Endothelial cell of umbilical vein (primary cell): ENCODE measurements around the gene PXMP2. TPM values are rescaled to one million over a fixed set of nuclear protein-coding genes. Genes with fewer than 3 reads are reported as not detected.

Source experiments
- BruUV-seq: library from RNA; stranded (reverse); fragments of 400-500 nt; replicated peaks from 2 replicates; lab custom pipeline; 2021; lab: Mats Ljungman, UMichigan
- CTCF ChIA-PET: fragments of 300-600, 350-600 bp; sonication (Branson Sonifier 250); formaldehyde crosslinking; loops from one replicate; lab custom pipeline; 2021; ENCODE audit warnings: antibody characterized with exemption, inconsistent platforms; lab: Charles Lee
- POLR2A ChIA-PET: fragments of 300-600, 350-600 bp; sonication (Branson Sonifier 250); formaldehyde crosslinking; loops from one replicate; lab custom pipeline; 2021; ENCODE audit warnings: antibody characterized with exemption, inconsistent platforms; lab: Charles Lee
- DNase-seq: peaks from one replicate; pipeline ENCODE4 v3.0.0-alpha.2; 2011; ENCODE audit warnings: low read depth, low spot score
- FAIRE-seq: peaks from 2 replicates; lab custom pipeline; 2011; peaks lifted over from hg19 to GRCh38; lab: Jason Lieb, UNC
- H2AFZ ChIP-seq: 2 replicates; pipeline ENCODE4 v1.6.0; 2012; ENCODE audit warnings: low read depth, low read length, control low read depth, inconsistent platforms
- H3K27ac ChIP-seq: 2 replicates; pipeline ENCODE4 v1.5.1; 2011; ENCODE audit warnings: low read depth, mild to moderate bottlenecking, control low read depth, low read length, moderate library complexity; ENCODE audit not compliant: insufficient read depth
- H3K27me3 ChIP-seq, 2 experiments: 2 replicates each; pipeline versions ENCODE4 v1.6.0 to v1.6.1; 2011; ENCODE audit warnings: low read length in 2 of 2, mixed read lengths in 1 of 2; ENCODE audit not compliant: control insufficient read depth in 2 of 2, insufficient read depth in 2 of 2
- H3K36me3 ChIP-seq, 2 experiments: 2 replicates in 1 of 2; 3 replicates in 1 of 2; pipeline ENCODE4 v1.5.1; 2011; ENCODE audit warnings: low read length in 2 of 2, mild to moderate bottlenecking in 1 of 2, moderate library complexity in 1 of 2; ENCODE audit not compliant: control insufficient read depth in 2 of 2, insufficient read depth in 2 of 2; ENCODE audit errors: extremely low read depth in 1 of 2
- H3K4me1 ChIP-seq: 3 replicates; pipeline ENCODE4 v1.5.1; 2011; ENCODE audit warnings: mild to moderate bottlenecking, low read length; ENCODE audit not compliant: control insufficient read depth, insufficient read depth; ENCODE audit errors: extremely low read depth
- H3K4me2 ChIP-seq: 2 replicates; pipeline ENCODE4 v1.6.1; 2011; ENCODE audit warnings: low read length, control low read depth, mixed read lengths; ENCODE audit not compliant: insufficient read depth
- H3K4me3 ChIP-seq, 3 experiments: fragments of 200-600 bp in 1 of 3; sonication (generic), shearing (Covaris generic) in 1 of 3; replicated peaks in 1 of 3; 2 replicates each; pipeline ENCODE4 v1.5.1; 2011 to 2016; ENCODE audit warnings: control low read depth in 3 of 3, low read length in 3 of 3, mild to moderate bottlenecking in 2 of 3, inconsistent platforms in 1 of 3, low read depth in 1 of 3, moderate library complexity in 1 of 3; ENCODE audit not compliant: insufficient read depth in 1 of 3
- H3K79me2 ChIP-seq: 2 replicates; pipeline ENCODE4 v1.6.0; 2012; ENCODE audit warnings: low read length, inconsistent platforms; ENCODE audit not compliant: control insufficient read depth, insufficient read depth
- H3K9ac ChIP-seq: replicated peaks from 2 replicates; pipeline ENCODE3; 2011; ENCODE audit warnings: low read length, control low read depth; ENCODE audit not compliant: insufficient read depth; ENCODE audit errors: extremely low read depth
- H3K9me1 ChIP-seq: replicated peaks from 3 replicates; pipeline ENCODE4 v1.6.0; 2011; ENCODE audit warnings: mild to moderate bottlenecking, low read length; ENCODE audit not compliant: control insufficient read depth, insufficient read depth; ENCODE audit errors: extremely low read depth
- H3K9me3 ChIP-seq: replicated peaks from 2 replicates; pipeline ENCODE4 v1.5.1; 2012; ENCODE audit warnings: low read length, inconsistent platforms; ENCODE audit not compliant: control insufficient read depth, insufficient read depth
- H4K20me1 ChIP-seq: replicated peaks from 2 replicates; pipeline ENCODE3; 2011; ENCODE audit warnings: mild to moderate bottlenecking, low read length; ENCODE audit not compliant: control insufficient read depth, insufficient read depth; ENCODE audit errors: extremely low read depth
- CTCF ChIP-seq, 2 donors: IDR thresholded peaks; 1 replicate in 1 of 2; 2 replicates in 1 of 2; pipeline ENCODE4 v1.5.1; 2011; ENCODE audit warnings: low read length in 2 of 2, mild to moderate bottlenecking in 2 of 2, moderate library complexity in 2 of 2, control low read depth in 1 of 2, inconsistent platforms in 1 of 2, low read depth in 1 of 2; ENCODE audit not compliant: insufficient read depth in 1 of 2; ENCODE audit errors: extremely low read depth in 1 of 2
- EZH2 ChIP-seq: IDR thresholded peaks from 2 replicates; pipeline ENCODE4 v1.6.1; 2012; ENCODE audit warnings: borderline replicate concordance, low read depth, mild to moderate bottlenecking, moderate library complexity, low read length, inconsistent platforms; ENCODE audit not compliant: severe bottlenecking
- FOS ChIP-seq: IDR thresholded peaks from 2 replicates; pipeline ENCODE4 v1.6.1; 2011; ENCODE audit warnings: mild to moderate bottlenecking, low read length, moderate library complexity, borderline replicate concordance; ENCODE audit not compliant: insufficient read depth
- GATA2 ChIP-seq: IDR thresholded peaks from 2 replicates; pipeline ENCODE4 v1.7.0; 2011; ENCODE audit warnings: low read depth, mild to moderate bottlenecking, moderate library complexity, mixed read lengths, low read length; ENCODE audit not compliant: insufficient read length, insufficient read depth
- JUN ChIP-seq: IDR thresholded peaks from 2 replicates; pipeline ENCODE4 v1.6.1; 2011; ENCODE audit warnings: borderline replicate concordance, low read depth; ENCODE audit not compliant: insufficient read length, insufficient read depth
- MYC ChIP-seq: IDR thresholded peaks from one replicate; pipeline ENCODE4 v1.6.1; 2011; ENCODE audit warnings: mild to moderate bottlenecking, low read depth, low read length
- POLR2A ChIP-seq: IDR thresholded peaks from 2 replicates; pipeline ENCODE4 v1.6.1; 2012; ENCODE audit warnings: low read depth, mild to moderate bottlenecking, control low read depth, low read length
- POLR2AphosphoS5 ChIP-seq: IDR thresholded peaks from 2 replicates; pipeline ENCODE4 v1.6.1; 2012; ENCODE audit warnings: low read depth, mild to moderate bottlenecking, control low read depth, low read length, moderate library complexity; ENCODE audit not compliant: insufficient read depth
- dilution Hi-C: fragments of 300-500 bp; cut with MboI; formaldehyde crosslinking; loops from one replicate; pipeline ENCODE4 v1.15.0; 2019; ENCODE audit warnings: low sequenced_read_pairs; ENCODE audit not compliant: extremely low pct_ligation_motif_present
- intact Hi-C: fragments of 100-400 bp; cut with micrococcal nuclease; formaldehyde crosslinking; loops from one replicate; pipeline ENCODE4 v1.10.0; 2022
- polyA plus RNA-seq, 4 experiments: library from polyadenylated mRNA; depleted of rRNA in 3 of 4; stranded (reverse) in 3 of 4; unstranded in 1 of 4; fragments of >200 nt; gene quantifications; 2 replicates each; pipeline versions ENCODE4 v1.2.1 to v1.2.3, GENCODE V29; 2011 to 2012; ENCODE audit warnings: missing spikeins in 1 of 4
- total RNA-seq: library from RNA; stranded (reverse); gene quantifications from 2 replicates; pipeline ENCODE4 v1.2.3, GENCODE V29; 2021
- TF ChIP-seq, protein P1 (sequence below): IDR thresholded peaks from 2 replicates; pipeline ENCODE4 v1.6.1; 2011; ENCODE audit not compliant: insufficient read depth, insufficient read length

Gene PXMP2
- total and polyA plus RNA-seq, 2 donors (not counting 3 experiments of a cell fraction or from before 2014, with no cell fraction given), result 24.0 to 31.5 TPM

- Histone ChIP-seq H3K36me3 (peaks cover 8 to 9% of the 10 kb centered on the region in 2 experiments), H4K20me1 (no peaks in the 10 kb centered on the region), H2AFZ (no peak overlapping the region), H3K79me2 (no peaks in the 10 kb centered on the region), H3K9me3 (no peaks in the 10 kb centered on the region), H3K27ac (no peak overlapping the region), H3K27me3 (no peaks in the 10 kb centered on the region), H3K4me3 (no peak overlapping the region), H3K4me2 (no peak overlapping the region), H3K9ac (no peak overlapping the region), H3K9me1 (no peaks in the 10 kb centered on the region), H3K4me1 (no peaks in the 10 kb centered on the region)
- FAIRE-seq, result no peak
- intact Hi-C loops, result no loop called here
- no TSS peak for BruUV-seq
- no peak for TF ChIP-seq POLR2A
- no peak for TF ChIP-seq MYC
- TF ChIP-seq JUN, result no peak
- no peak for TF ChIP-seq EZH2
- TF ChIP-seq CTCF (IDR thresholded peaks at IDR 0.05; ENCODE audit: extremely low read depth in 1 of 2, insufficient read depth in 1 of 2, low read depth in 1 of 2, low read length in 2 of 2), result no peak
- no peak for DNase-seq
- ChIA-PET POLR2A (no interaction called here), CTCF (interaction anchor here (1.2 to 3.6 kb wide), 2 partner anchors 9 to 31 kb away, joined by 3 to 22 read pairs; no protein-coding TSS in a partner anchor)
- dilution Hi-C loops, result no loop called here
Observed at GRCh38 chr12:132647858-132648257, 39.5 kb upstream of the PXMP2 start.

DNA sequence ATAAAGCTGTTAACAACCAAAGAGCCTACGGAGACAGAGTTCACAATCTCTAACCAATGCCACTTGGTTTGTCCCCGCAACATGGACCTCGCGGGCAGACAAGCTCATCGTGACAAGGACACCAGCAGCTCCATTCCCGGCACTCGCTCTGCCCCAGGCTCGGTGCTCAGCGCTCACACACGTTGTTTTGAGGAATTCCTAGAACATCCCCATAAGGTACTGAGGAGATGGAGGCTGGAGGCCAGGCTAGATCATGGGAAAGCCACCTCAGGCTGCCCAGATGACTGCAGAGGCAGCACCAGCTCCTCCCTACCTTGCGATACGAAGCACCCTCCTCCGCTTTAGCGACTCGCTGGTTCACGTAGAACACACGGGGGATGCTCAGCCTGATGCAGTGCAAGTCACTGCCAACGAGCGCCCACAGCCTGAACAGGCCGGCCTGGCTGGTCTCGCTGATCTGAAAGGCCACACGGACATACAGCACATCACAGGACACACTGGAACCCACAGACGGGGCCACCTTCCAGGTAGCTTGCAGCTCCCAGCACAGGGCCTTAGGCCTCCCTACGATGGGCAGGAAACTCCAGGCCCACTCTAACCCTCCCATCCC is 38.7 kb upstream of the PXMP2 start:
- CTCF ChIA-PET, result interaction anchor here (1.2 to 3.6 kb wide), 2 partner anchors 10 to 32 kb away, joined by 3 to 22 read pairs; no protein-coding TSS in a partner anchor
- Histone ChIP-seq H3K9ac (no peak overlapping the region), H3K4me3 (no peak overlapping the region), H4K20me1 (no peaks in the 10 kb centered on the region), H3K9me3 (no peaks in the 10 kb centered on the region), H3K27ac (no peak overlapping the region), H3K36me3 (peaks cover 7 to 9% of the 10 kb centered on the region in 2 experiments), H3K27me3 (no peaks in the 10 kb centered on the region), H3K4me2 (no peak overlapping the region), H3K4me1 (peaks cover 2% of the 10 kb centered on the region), H2AFZ (no peak overlapping the region), H3K79me2 (no peaks in the 10 kb centered on the region), H3K9me1 (no peaks in the 10 kb centered on the region)
- TF ChIP-seq JUN, result no peak
- no peak for TF ChIP-seq EZH2
- TF ChIP-seq MYC, result no peak
- TF ChIP-seq CTCF (IDR thresholded peaks at IDR 0.05; ENCODE audit: extremely low read depth in 1 of 2, insufficient read depth in 1 of 2, low read depth in 1 of 2, low read length in 2 of 2), result no peak
- TF ChIP-seq POLR2A, result no peak
- TF ChIP-seq GATA2, result no peak
- TF ChIP-seq FOS, result no peak
- TF ChIP-seq, protein P1, sequence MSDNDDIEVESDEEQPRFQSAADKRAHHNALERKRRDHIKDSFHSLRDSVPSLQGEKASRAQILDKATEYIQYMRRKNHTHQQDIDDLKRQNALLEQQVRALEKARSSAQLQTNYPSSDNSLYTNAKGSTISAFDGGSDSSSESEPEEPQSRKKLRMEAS, result no peak
- TF ChIP-seq POLR2AphosphoS5, result no peak
- FAIRE-seq (no peak), DNase-seq (no peak)
- BruUV-seq, result no TSS peak
- intact Hi-C loops (no loop called here), dilution Hi-C loops (no loop called here)
- POLR2A ChIA-PET, result no interaction called here
